ENCODE results near the gene IL7R.

Gene IL7R

GRCh38 chr5:35826056-35826455 lies 30.6 kb upstream of the IL7R start:
- H3K4me3 ChIP-seq (replicated peaks; ENCODE audit: low read depth, low read length) = no peak overlapping the region
- DNase-seq (ENCODE audit: low read depth) = no peak
- TF ChIP-seq CTCF (IDR thresholded peaks at IDR 0.05; ENCODE audit: low read length, missing control alignments) = no peak

GRCh38 chr5:35826554-35826953 lies 30.1 kb upstream of the IL7R start:
- H3K4me3 ChIP-seq (replicated peaks; ENCODE audit: low read depth, low read length) = no peak overlapping the region
- TF ChIP-seq CTCF (IDR thresholded peaks at IDR 0.05; ENCODE audit: low read length, missing control alignments) = no peak
- DNase-seq (ENCODE audit: low read depth) = no peak

GRCh38 chr5:35828082-35828598 lies 28.6 kb upstream of the IL7R start:
- H3K4me3 ChIP-seq (replicated peaks; ENCODE audit: low read depth, low read length) = no peak overlapping the region
- no peak for TF ChIP-seq CTCF (IDR thresholded peaks at IDR 0.05; ENCODE audit: low read length, missing control alignments)
- no peak for DNase-seq (ENCODE audit: low read depth)

GRCh38 chr5:35830587-35830986 lies 26.1 kb upstream of the IL7R start:
- TF ChIP-seq CTCF (IDR thresholded peaks at IDR 0.05; ENCODE audit: low read length, missing control alignments) = no peak
- no peak for DNase-seq (ENCODE audit: low read depth)
- no peak overlapping the region for H3K4me3 ChIP-seq (replicated peaks; ENCODE audit: low read depth, low read length)

- no peak for TF ChIP-seq CTCF (IDR thresholded peaks at IDR 0.05; ENCODE audit: low read length, missing control alignments)
- no peak overlapping the region for H3K4me3 ChIP-seq (replicated peaks; ENCODE audit: low read depth, low read length)
- no peak for DNase-seq (ENCODE audit: low read depth)
Measured at GRCh38 chr5:35832762-35833161, 23.9 kb upstream of the IL7R start.

GRCh38 chr5:35833224-35833623 lies 23.5 kb upstream of the IL7R start:
- DNase-seq (ENCODE audit: low read depth) = no peak
- TF ChIP-seq CTCF (IDR thresholded peaks at IDR 0.05; ENCODE audit: low read length, missing control alignments) = no peak
- no peak overlapping the region for H3K4me3 ChIP-seq (replicated peaks; ENCODE audit: low read depth, low read length)

Data from fibroblast of pulmonary artery (primary cell).